GM12875 (cell line): ENCODE data around the gene ANXA2R.

Experiments used
- H3K4me3 ChIP-seq: one replicate; pipeline ENCODE4 v1.5.1; 2011; ENCODE audit warnings: low read depth, low read length, control low read depth
- TF ChIP-seq, protein P1 (sequence below): IDR thresholded peaks from 2 replicates; pipeline ENCODE4 v1.5.1; 2011; ENCODE audit warnings: low read depth, mild to moderate bottlenecking, control low read depth, inconsistent platforms, low read length, moderate library complexity, borderline replicate concordance; ENCODE audit not compliant: insufficient read depth

The ANXA2R gene

DNA sequence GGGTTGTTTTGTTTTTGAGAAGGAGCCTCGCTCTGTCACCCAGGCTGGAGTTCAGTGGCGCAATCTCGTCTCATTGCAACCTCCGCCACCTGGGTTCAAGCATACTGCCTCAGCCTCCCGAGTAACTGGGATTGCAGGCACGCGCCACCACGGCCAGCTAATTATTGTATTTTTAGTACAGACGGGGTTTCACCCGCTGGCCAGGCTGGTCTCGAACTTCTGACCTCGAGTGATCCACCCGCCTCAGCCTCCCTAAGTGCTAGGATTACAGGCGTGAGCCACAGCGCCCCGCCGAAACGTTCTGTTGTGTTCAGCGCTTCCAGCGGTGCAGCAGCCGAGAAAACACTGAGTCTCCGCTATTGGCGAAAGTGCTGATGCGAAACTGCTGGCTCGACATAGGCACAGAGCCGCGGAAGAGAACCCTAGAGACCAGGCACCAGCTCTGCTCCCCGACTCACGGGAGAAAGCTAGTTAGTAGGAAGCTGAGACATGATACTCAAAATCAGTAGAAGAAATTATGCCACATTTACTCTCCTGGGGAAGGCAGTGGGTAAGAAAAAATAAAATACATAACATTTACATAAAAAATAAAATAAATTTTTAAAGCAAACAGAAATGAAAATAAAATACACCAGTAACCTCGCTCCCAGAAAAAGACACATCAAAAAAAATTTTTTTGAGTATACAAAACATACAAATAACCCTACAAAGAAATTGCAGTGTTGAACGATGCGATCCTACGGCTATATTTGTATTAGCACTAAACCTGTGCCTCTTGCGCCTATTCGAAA is 31.6 kb downstream of the ANXA2R start:
- TF ChIP-seq, protein P1, sequence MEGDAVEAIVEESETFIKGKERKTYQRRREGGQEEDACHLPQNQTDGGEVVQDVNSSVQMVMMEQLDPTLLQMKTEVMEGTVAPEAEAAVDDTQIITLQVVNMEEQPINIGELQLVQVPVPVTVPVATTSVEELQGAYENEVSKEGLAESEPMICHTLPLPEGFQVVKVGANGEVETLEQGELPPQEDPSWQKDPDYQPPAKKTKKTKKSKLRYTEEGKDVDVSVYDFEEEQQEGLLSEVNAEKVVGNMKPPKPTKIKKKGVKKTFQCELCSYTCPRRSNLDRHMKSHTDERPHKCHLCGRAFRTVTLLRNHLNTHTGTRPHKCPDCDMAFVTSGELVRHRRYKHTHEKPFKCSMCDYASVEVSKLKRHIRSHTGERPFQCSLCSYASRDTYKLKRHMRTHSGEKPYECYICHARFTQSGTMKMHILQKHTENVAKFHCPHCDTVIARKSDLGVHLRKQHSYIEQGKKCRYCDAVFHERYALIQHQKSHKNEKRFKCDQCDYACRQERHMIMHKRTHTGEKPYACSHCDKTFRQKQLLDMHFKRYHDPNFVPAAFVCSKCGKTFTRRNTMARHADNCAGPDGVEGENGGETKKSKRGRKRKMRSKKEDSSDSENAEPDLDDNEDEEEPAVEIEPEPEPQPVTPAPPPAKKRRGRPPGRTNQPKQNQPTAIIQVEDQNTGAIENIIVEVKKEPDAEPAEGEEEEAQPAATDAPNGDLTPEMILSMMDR = no peak
- peak overlapping the region; percentile 72 for H3K4me3 ChIP-seq

GRCh38 chr5:43007911-43008362 is 32.2 kb downstream of the ANXA2R start:
- TF ChIP-seq, protein P1 = no peak
- H3K4me3 ChIP-seq = peak overlapping the region; percentile 72

GRCh38 chr5:43007246-43007910 is 32.7 kb downstream of the ANXA2R start:
- TF ChIP-seq, protein P1 = no peak

DNA sequence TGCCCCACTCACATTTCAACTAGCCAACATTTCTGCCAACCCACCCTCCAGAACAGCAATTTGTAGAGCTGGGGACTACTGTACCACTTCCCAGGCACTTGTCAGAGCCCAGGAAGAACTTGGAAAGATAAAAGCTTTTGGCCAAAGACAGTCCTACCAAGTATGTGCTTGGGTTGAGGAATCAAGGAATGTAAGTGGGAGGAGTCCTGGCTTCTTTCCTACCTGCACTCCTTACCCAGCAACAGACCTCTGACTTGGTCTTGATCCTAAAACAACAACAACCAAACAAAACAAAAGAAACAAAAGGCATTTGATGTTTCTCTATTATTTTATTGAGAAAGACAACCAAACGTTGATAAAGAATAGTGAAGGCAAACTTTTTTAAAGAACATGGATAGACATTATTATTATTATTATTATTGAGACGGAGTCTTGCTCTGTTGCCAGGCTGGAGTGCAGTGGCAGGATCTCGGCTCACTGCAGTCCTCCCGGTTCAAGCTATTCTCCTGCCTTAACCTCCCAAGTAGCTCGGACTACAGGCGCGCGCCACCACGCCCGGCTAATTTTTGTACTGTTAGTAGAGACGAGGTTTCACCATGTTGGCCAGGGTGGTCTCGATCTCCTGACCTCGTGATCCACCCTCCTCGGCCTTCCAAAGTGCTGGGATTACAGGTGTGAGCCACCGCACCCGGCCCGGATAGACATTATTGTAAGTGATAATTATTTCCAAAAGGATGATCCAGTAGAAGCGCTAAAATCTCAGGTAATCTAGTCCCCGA is 33.5 kb downstream of the ANXA2R start:
- TF ChIP-seq, protein P1 = no peak
- no peak overlapping the region for H3K4me3 ChIP-seq

More at GRCh38 chr5:43007246-43007910, 32.7 kb downstream of the ANXA2R start:
- H3K4me3 ChIP-seq = peak overlapping the region; percentile 72

- H3K4me3 ChIP-seq = no peak overlapping the region
- TF ChIP-seq, protein P1 = no peak
These were observed 35.1 kb downstream of the ANXA2R start for GRCh38 chr5:43005031-43005430.

DNA sequence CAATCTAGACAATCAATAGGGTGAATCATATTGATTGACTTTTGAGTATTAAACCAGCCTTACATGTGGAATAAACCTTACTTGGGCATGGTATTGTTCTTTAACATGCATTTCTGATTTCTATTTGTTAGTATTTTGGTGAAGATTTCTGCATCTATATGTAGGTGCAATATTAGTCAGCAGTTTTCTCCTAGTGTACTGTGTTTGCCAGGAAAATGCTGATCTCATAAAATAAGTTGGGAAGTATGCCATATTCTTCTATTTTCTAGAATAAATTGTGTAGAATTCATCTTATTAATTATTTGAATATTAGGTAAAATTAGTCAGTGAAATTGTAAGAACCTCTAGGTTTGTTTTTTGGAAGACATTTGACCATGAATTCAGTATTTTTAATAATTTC is 38.4 kb downstream of the ANXA2R start:
- TF ChIP-seq, protein P1 = no peak
- no peak overlapping the region for H3K4me3 ChIP-seq
